ENCODE data around the gene ADGRA1.

ADGRA1 gene

GRCh38 chr10:133042061-133042460 lies 45.7 kb upstream of the ADGRA1 start:
- no peak for TF ChIP-seq CTCF (IDR thresholded peaks at IDR 0.05; ENCODE audit: low read length, missing control alignments)
- no peak for DNase-seq (ENCODE audit: low read depth)
- H3K4me3 ChIP-seq (replicated peaks; ENCODE audit: low read depth, low read length), result no peak overlapping the region

DNA sequence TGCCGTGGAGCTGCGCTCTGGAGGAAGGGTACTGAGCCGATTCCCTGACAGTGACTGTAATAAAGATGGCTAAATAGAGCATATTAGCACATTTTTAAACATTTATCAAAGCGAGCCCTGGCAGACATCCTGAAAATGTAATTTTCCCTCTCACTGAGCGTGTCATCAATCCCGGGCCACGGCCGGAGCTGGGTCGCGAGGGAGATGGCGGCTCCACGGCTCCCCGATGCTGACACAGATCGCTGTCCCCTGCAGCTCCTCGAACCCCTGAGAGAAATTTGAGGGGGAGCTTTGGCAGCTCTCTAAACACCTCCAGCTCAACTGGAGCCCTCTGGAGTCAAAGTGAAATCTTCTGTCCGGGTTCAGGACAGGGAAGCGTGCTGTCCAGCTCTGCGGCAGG lies 44.9 kb upstream of the ADGRA1 start:
- TF ChIP-seq CTCF (IDR thresholded peaks at IDR 0.05; ENCODE audit: low read length, missing control alignments), result no peak
- no peak for DNase-seq (ENCODE audit: low read depth)
- H3K4me3 ChIP-seq (replicated peaks; ENCODE audit: low read depth, low read length), result no peak overlapping the region

GRCh38 chr10:133043541-133044225 lies 44.0 kb upstream of the ADGRA1 start:
- no peak overlapping the region for H3K4me3 ChIP-seq (replicated peaks; ENCODE audit: low read depth, low read length)
- no peak for TF ChIP-seq CTCF (IDR thresholded peaks at IDR 0.05; ENCODE audit: low read length, missing control alignments)
- no peak for DNase-seq (ENCODE audit: low read depth)

- TF ChIP-seq CTCF (IDR thresholded peaks at IDR 0.05; ENCODE audit: low read length, missing control alignments), result no peak
- H3K4me3 ChIP-seq (replicated peaks; ENCODE audit: low read depth, low read length), result no peak overlapping the region
- DNase-seq (ENCODE audit: low read depth), result peak; percentile 11
Observed at GRCh38 chr10:133044401-133044811, 43.3 kb upstream of the ADGRA1 start.

DNA sequence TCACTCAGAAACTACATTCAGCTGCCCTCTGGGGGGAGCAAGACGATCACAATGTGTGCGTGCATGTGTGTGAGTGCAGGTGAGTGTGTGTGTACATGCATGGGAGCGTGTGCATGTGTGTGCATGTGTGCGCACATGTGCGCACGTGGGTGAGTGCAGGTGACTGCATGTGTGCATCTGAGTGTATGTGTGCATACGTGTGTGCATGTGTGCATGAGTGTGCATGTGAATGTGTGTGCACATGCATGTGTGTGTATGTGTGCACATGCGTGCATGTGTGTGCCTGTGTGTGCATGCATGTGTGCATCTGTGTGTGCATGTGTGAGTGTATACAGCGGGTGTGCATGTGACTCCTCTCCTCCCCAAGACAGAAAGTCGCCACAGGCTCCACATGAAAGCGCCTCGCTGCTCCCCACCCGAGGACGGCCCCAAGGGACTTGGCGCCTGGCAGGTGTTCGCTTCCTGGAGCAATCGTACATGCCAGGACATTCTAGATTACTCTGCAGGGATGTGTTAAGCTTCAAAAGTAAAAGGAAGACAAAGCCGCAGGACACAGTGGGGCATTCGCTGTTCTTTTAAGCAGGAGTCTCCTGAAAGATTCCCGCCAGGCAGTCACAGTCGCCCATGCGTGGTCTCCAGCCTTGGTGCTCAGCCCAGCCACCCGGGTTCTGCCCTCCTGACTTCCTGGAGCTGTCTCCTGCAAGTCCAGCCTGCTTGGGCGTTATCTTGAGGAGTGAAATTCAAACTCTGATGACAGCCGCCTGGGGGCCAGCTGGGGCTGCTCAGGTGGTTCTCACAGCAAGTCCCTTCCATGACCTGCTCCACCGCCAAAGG lies 42.0 kb upstream of the ADGRA1 start:
- no peak overlapping the region for H3K4me3 ChIP-seq (replicated peaks; ENCODE audit: low read depth, low read length)
- no peak for DNase-seq (ENCODE audit: low read depth)
- no peak for TF ChIP-seq CTCF (IDR thresholded peaks at IDR 0.05; ENCODE audit: low read length, missing control alignments)

- no peak for TF ChIP-seq CTCF (IDR thresholded peaks at IDR 0.05; ENCODE audit: low read length, missing control alignments)
- no peak overlapping the region for H3K4me3 ChIP-seq (replicated peaks; ENCODE audit: low read depth, low read length)
- DNase-seq (ENCODE audit: low read depth), result no peak
Observed at GRCh38 chr10:133046390-133046765, 41.3 kb upstream of the ADGRA1 start.

Data from fibroblast of pulmonary artery (primary cell).